ENCODE measurements around the gene VAC14.

The VAC14 gene

DNA sequence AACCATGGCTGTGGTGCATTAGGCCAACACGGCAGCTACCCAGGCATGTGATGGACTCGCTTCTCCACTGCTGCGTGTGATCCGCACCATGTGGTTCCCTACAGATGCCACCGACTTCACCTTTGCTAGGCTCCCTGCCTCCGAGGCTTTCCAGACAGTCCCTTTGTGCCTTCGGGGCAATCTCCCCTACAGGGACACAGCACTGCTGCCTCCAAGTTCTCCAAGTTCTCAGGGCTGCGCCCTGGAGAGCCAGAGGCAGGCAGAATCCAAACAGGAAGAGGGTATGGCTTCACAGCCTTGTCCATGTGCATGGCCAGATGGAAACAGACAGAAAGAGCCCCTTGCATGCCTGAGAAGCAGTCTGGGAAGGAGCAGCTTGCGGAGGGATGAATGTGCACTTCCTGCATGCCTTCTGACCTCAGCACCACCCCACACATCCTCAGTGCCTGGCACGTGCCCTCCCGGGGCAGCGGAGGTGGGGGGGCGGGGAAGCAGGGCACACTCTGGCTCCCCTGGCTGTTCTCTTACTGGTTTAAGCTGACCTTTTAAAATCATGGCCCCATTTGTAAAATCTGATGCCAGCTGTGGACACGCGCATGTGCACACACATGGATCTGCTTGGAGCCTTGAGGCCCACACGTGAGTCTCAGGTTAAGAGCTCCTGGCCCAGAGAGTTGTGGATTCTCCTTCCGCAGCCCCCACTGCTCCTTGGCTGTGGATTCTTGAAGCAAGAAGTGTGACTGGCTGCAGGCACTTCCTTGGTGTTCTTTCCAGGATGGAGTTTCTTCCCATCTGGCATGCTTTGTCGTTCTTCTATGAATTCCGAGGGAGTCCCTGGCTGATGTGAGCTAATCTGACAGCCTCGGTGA lies 59.8 kb downstream of the VAC14 start:
- DNase-seq: no peak

GRCh38 chr16:70740174-70740913 lies 60.6 kb downstream of the VAC14 start:
- DNase-seq: no peak

DNA sequence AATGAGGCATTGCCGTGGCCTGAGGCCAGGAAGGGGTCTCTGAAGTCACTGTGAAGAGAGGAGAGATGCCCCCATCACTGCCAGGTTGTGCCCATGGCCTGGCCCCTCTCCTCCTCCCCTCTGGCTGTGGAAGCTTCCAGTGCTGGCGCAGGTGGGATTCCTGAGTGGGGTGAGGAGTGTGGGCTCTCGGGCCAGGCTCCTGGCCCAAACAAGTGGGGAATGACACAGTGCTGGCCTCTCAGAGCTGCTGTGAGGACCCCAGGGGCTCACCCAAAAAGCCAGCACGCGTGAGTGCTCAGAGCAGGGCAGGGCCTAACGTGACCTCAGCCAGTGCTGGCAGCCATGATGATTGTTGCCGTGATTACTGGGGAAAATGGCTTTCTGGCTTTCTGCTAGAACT lies 61.6 kb downstream of the VAC14 start:
- no peak for DNase-seq

DNA sequence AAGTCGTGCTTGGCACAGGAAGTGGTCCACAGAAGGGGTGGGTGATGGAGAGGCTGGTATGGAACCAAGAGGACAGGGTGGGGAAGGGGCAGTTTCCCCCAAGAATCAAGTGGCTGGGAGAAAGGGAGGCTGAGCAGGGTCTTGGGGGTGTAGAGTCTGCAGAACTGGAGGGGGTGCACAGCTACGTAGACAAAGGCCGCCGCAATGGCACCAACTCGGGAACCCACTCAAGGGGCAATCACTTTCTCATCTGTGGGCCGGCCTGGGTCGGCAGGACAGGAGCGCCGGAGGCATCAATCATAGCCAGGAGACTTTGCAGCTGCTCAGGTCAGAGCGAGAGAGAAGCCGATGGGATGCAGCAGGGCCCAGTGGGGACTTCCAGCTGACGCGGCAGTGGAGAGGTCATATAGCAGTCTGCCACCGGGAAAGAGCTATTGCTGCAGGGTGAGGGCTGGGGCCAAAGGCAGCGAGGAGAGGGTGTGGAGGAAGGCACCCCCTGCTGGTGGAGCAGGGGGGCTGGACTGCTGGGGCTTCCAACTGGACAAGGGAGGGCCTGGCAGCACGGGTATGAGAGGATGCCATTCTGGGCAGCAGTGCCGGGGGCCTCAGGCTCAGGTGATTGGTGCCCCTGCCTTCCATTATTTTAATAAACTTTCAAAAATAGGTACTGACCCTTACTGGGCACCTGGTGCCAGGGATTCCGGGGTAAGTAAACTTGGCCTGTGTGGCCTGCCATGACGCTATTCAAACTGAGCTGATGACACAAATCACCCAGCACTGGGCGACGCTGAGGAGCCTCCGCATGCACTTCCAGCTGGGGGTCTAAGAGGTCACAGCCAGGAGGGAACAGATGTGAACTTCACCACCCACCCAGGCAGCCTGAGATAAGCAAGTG lies 62.6 kb downstream of the VAC14 start:
- no peak for DNase-seq

DNA sequence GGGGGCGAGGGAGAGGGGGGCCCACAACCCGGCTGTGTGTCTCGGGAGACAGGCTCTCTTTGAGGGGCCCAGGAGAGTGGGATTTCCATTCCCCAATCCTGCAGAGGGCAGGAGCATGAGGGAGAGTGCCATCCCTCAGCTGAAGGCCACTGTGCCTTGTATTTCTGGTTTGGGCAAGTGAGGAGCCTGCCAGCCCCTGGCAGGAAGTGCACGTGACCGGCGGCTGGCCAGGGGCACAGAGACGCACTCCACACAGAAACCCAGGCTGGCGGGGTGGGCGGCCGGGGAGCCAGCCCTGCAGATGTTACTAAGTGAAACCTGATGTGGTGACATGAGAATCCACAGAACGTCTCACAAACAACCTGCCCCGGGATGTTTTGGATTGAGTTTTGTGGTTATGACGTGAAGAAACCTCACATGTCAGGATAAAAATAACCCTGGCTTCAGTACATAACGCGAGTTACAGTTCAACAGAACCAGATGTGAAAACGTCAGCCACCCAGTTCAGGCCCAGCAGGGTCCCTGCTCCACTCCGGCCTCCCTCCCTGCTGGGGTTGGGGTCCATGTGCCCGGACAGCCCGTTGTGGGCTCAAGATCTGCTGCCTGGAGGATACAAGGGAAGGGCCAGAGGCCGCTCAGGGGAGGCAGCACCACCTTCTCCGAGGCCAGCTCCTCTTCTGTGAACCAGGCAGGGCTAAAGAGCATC lies 63.4 kb downstream of the VAC14 start:
- DNase-seq: no peak

GRCh38 chr16:70736465-70737376 lies 64.2 kb downstream of the VAC14 start:
- DNase-seq: no peak

DNA sequence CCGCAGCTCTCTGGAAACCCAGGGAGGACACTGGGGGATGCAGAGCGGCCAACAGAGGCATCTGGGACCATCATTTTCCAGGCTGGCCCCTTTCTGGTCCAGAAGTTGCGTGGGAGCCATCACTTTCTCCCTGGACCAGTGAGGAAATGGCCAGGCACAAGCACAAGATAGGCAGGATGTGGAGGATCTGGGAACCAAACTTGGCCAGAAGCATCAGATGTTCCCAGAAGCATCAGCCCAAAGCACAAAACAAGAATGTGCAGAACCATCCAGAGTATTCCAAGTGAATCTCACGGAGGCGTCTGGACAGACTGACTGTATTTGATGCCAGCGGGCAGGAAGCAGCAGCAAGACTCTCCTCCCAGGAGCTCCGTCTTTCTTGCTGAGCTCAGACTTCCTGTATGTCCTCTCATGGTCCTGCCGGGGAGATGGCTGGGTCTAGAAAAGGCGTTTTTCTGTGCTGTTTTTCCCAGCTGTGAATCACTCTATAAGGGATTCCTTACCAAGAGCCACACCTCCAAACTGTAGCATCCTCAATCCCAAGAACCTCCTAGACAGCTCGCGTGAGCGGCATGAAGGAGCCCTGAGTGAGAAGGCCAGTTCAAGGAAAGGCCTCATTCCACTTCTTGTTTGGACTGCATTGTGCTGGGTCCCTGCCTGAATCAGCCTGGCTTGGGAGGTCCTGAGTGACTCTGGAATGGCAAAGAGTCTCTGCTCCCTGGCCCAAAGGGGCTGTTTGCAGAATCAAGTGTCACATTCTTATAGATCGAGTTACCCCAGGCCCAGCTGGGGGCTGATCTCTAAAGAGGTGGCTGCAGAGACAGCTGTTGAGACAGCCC lies 65.6 kb downstream of the VAC14 start:
- DNase-seq: no peak

- no peak for DNase-seq
Observed at GRCh38 chr16:70734522-70735095, 66.3 kb downstream of the VAC14 start.

DNA sequence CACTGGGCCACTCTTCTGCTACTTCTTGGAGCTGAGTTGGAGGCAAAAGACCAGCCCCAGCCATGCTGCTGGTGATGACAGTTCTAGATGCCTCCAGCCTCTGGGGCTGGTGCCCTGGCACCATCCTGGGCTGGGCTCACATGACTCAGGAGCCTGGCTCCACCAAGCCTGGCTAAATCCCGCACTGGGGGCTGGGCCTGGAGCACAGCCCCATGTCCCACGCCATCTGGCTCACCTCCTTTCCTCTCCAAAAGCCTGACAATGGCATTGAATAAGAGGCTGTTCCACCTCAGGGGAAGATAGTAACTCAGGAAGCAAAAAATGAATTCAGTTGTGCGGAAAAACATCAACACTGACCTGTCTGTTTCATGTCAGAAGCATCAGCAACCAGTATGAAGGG lies 70.0 kb downstream of the VAC14 start:
- DNase-seq: no peak

DNA sequence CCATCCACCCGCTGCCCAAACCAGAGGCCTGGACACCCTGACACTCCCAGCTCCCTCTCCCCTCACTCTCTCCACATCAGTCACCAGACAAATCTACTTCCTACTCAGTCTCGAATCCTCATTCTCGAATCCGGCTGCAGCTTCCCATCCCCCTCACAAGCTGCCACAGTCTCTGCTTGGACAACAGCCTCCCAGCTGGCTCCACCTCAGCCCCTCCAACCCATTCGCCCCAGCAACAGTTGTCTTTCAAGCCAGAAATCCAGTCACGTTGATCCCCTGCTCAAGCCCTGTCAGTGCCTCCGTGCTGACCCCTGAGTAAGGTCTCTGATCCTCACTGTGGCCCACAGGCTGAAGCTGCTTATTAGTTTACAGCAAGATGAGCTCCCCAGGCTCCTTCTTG lies 70.9 kb downstream of the VAC14 start:
- DNase-seq: no peak

DNA sequence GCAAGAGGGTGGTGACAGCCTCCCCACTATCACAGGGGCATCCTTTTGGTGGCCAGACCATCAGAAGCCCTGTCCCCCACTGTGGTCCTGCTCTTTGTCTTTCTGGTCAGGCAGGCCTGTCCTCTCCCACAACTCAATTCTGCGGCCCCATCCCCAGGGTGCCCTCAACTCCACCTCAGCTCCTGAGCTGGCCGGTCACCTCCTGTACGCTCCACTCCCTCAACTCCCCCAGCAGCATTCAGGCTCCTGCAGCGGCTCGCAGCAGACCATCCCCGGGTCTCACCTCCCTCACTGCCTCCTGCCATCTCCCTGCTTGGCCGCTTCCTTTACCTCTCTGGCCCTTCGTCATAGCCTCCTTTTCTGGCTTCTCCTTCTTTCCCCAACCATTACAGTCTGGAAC lies 71.7 kb downstream of the VAC14 start:
- no peak for DNase-seq

DNA sequence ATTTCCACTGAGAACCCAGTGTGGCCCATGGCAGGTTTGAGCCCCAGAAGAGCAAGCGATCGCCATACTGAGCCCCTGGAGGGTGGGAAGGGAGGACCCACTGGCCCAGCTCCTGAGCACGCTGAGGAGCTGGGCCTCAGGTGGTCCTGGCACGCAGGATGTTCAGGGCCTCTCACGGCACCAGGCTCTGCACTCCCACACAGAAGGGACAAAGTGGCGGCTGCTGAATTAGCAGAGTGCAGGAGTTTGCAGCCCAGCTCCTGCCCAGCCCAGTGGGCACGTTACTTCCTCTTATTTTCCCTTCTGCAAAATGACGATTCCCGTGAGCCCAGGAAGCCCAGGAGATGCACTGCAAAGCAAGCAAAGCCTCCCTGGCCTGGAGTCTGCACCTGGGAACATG lies 72.8 kb downstream of the VAC14 start:
- DNase-seq: no peak

- no peak for DNase-seq
Observed at GRCh38 chr16:70726892-70727361, 74.0 kb downstream of the VAC14 start.

DNA sequence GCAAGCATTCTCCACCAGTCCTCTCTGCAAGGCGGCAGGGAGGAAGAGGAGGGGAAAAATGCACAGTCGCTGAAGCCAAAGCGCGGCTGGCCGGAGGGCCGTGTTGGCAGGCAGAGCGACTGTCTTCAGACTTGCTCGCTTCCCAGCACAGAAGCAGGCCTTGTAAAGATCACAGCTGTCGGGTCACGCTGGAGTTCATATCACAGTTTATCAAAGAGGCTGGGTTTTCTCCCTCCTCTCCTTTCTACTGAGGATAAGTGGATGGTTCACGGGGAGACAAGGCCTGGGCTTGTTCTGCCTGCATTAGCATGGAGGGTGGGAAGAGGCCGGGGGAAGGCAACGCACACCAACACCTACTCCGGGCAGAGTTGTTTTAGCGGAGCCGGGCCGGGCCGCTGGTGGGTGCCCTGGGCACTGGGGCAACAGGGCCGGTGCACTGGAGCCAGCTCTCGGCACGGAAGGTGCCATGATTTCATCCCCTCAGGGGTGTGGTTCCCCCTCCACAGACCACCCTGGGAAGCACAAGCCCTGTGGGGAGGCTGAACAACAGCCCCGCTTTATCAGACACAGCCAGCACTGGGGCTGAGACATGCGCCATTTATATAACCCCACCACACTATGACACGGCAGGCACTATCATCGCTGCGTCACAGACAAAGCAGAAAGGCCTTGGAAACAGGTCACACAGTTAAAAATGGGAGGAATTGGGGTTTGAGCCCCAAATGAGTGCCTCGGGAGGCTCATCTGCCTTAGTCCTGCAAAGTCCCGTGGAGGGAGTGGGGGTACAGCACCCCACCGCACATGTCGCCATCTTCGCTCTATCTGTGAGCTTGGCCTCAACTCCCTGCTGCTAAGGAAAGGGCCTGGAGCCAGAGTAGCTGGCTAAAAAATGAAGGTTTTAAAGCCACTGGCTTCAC lies 74.8 kb downstream of the VAC14 start:
- no peak for DNase-seq

DNA sequence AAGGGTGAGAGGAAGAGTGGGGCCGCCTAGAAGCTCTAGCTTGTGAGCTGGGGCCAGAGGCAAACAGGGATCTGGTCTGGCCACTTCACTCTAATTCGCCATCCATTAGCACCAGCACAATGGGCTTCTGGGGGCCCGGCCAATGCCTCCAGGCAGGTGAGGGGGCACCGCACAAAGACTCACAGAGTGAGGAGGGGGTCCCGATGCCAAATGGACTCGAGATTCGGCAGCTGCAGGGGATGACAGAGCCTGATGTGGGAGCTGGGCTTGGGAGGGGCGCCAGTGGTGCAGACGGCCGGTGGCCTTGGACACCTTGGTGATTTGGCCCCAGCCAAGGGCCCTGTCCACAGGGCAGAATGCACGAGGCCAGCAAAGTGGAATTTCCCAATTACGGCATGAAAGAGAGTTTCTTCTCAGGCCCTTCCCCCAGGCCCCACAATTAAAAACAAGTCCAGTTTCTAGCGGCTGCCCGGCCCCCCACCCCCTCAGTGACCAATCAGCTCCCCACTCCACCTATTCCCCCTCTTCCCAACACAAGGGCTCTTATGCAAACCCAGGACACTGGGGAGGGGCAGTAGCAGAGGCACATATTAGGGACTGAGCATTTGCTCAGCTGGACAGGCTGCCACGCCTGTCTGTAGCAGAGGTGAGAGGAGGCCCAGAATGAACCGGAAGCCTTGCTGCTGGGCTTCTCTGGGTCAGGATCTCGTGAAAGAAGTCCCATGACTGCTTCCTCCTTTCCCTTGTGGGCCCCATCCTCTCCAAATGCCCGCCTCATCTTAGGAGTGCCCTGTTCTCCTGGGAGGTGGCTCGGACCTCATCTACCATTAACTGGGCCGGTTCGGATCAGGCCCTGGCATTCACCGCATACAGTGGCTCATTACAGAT lies 75.7 kb downstream of the VAC14 start:
- no peak for DNase-seq

GRCh38 chr16:70724146-70725023 lies 76.6 kb downstream of the VAC14 start:
- no peak for DNase-seq

- DNase-seq: no peak
Observed at GRCh38 chr16:70723740-70724145, 77.2 kb downstream of the VAC14 start.

Measured in NCI-H146 (cell line).